SK-N-SH (cell line): ENCODE results near the gene SLC10A6. TPM values are rescaled to one million over a fixed set of nuclear protein-coding genes. Genes with fewer than 3 reads are reported as not detected.

Experiments
- CTCF ChIA-PET: fragments of 300-600, 350-600 bp; formaldehyde crosslinking; extraction: SDS; loops from one replicate; lab custom pipeline; 2021; lab: Yijun Ruan, JAX
- POLR2A ChIA-PET: fragments of 350-600 bp; sonication (Branson Sonifier 250); formaldehyde crosslinking; extraction: SDS; loops from one replicate; lab custom pipeline; 2020; ENCODE audit warnings: antibody characterized with exemption, inconsistent platforms; lab: Yijun Ruan, JAX
- DNase-seq: peaks from one replicate; pipeline ENCODE4 v3.0.0; 2012
- H2AFZ ChIP-seq: fragments of 200-600 bp; sonication (generic); 2 replicates; pipeline ENCODE4 v1.8.1; 2016; ENCODE audit warnings: antibody characterized with exemption, mild to moderate bottlenecking, low read depth
- H3F3A ChIP-seq: fragments of 200-600 bp; sonication (generic); replicated peaks from 2 replicates; pipeline ENCODE3; 2016; ENCODE audit warnings: antibody characterized with exemption, mild to moderate bottlenecking; ENCODE audit not compliant: insufficient read depth
- H3K27ac ChIP-seq, 2 experiments: fragments of 200-500 bp in 1 of 2; fragments of 200-600 bp in 1 of 2; sonication (Bioruptor generic) in 1 of 2; sonication (generic), shearing (Covaris generic) in 1 of 2; 2 replicates each; pipeline versions ENCODE4 v1.5.1 to v1.6.1; 2014 to 2016; ENCODE audit warnings: low read depth in 2 of 2, inconsistent platforms in 1 of 2, low read length in 1 of 2, mild to moderate bottlenecking in 1 of 2, mixed read lengths in 1 of 2
- H3K27me3 ChIP-seq: fragments of 200-600 bp; sonication (generic), shearing (Covaris generic); 2 replicates; pipeline ENCODE4 v1.6.1; 2016; ENCODE audit warnings: mixed run types; ENCODE audit not compliant: insufficient read depth
- H3K36me3 ChIP-seq, 2 experiments: fragments of 200-500 bp in 1 of 2; fragments of 200-600 bp in 1 of 2; sonication (Bioruptor generic) in 1 of 2; sonication (generic) in 1 of 2; replicated peaks in 1 of 2; 2 replicates each; pipeline versions ENCODE3 to v1.5.1; 2014 to 2016; ENCODE audit warnings: low read length in 1 of 2, mild to moderate bottlenecking in 1 of 2; ENCODE audit not compliant: insufficient read depth in 2 of 2, control insufficient read depth in 1 of 2
- H3K4me1 ChIP-seq, 2 experiments: fragments of 200-500 bp in 1 of 2; fragments of 200-600 bp in 1 of 2; sonication (Bioruptor generic) in 1 of 2; sonication (generic), shearing (Covaris generic) in 1 of 2; 2 replicates each; pipeline versions ENCODE4 v1.5.1 to v1.6.1; 2014 to 2016; ENCODE audit warnings: low read depth in 1 of 2, low read length in 1 of 2, mixed run types in 1 of 2; ENCODE audit not compliant: insufficient read depth in 2 of 2, control insufficient read depth in 1 of 2
- H3K4me2 ChIP-seq: fragments of 200-600 bp; sonication (generic), shearing (Covaris generic); 2 replicates; pipeline ENCODE4 v1.6.1; 2017; ENCODE audit warnings: mixed run types
- H3K4me3 ChIP-seq, 2 experiments: fragments of 200-500 bp in 1 of 2; fragments of 200-600 bp in 1 of 2; sonication (Bioruptor generic) in 1 of 2; sonication (generic), shearing (Covaris generic) in 1 of 2; 2 replicates each; pipeline versions ENCODE4 v1.5.1 to v1.8.1; 2014 to 2016; ENCODE audit warnings: low read depth in 2 of 2, inconsistent platforms in 1 of 2, low read length in 1 of 2, mild to moderate bottlenecking in 1 of 2, mixed read lengths in 1 of 2, moderate library complexity in 1 of 2
- H3K79me2 ChIP-seq: fragments of 200-600 bp; sonication (generic); 2 replicates; pipeline ENCODE4 v1.8.1; 2017; ENCODE audit warnings: mild to moderate bottlenecking; ENCODE audit not compliant: insufficient read depth
- H3K9ac ChIP-seq: fragments of 200-600 bp; sonication (generic); 2 replicates; pipeline ENCODE4 v1.6.1; 2017; ENCODE audit warnings: mixed run types
- H3K9me2 ChIP-seq: fragments of 200-600 bp; sonication (generic); 2 replicates; pipeline ENCODE4 v1.6.1; 2017; ENCODE audit warnings: mixed run types
- H3K9me3 ChIP-seq: fragments of 200-600 bp; sonication (generic); 2 replicates; pipeline ENCODE4 v1.6.1; 2017; ENCODE audit warnings: mixed run types, mild to moderate bottlenecking, moderate library complexity
- H4K20me1 ChIP-seq: fragments of 200-600 bp; sonication (generic); 2 replicates; pipeline ENCODE4 v1.6.1; 2017; ENCODE audit warnings: mild to moderate bottlenecking, mixed run types; ENCODE audit not compliant: insufficient read depth
- CHD2 ChIP-seq: fragments of 150-350 bp; IDR thresholded peaks from 2 replicates; pipeline ENCODE4 v1.6.1; 2018; ENCODE audit warnings: low read length; ENCODE audit not compliant: partially characterized antibody
- CTCF ChIP-seq: fragments of 200-600 bp; sonication (generic); IDR thresholded peaks from 2 replicates; pipeline ENCODE4 v1.6.1; 2017; ENCODE audit warnings: antibody characterized with exemption, mild to moderate bottlenecking, moderate library complexity
- ELF1 ChIP-seq: IDR thresholded peaks from 2 replicates; pipeline ENCODE4 v1.4.0; 2012
- EZH2phosphoT487 ChIP-seq: fragments of 200-600 bp; sonication (generic); IDR thresholded peaks from 2 replicates; pipeline ENCODE4 v1.6.1; 2017; ENCODE audit warnings: low read depth, mixed run types, mild to moderate bottlenecking, antibody characterized with exemption, moderate library complexity, borderline replicate concordance
- FOSL2 ChIP-seq: IDR thresholded peaks from 2 replicates; pipeline ENCODE4 v1.4.0; 2012; ENCODE audit warnings: low read depth, mild to moderate bottlenecking, moderate library complexity, borderline replicate concordance
- FOXJ3 ChIP-seq: sonication (generic); formaldehyde crosslinking; IDR thresholded peaks from 2 replicates; pipeline ENCODE4 v1.5.1; 2020; ENCODE audit warnings: mild to moderate bottlenecking, missing genetic modification reagents
- FOXM1 ChIP-seq: IDR thresholded peaks from 2 replicates; pipeline ENCODE4 v1.4.0; 2012; ENCODE audit warnings: low read depth, mild to moderate bottlenecking
- IRF3 ChIP-seq: fragments of 150-350 bp; IDR thresholded peaks from 2 replicates; pipeline ENCODE4 v1.6.1; 2016; ENCODE audit warnings: mild to moderate bottlenecking, low read depth, low read length
- NFIC ChIP-seq: IDR thresholded peaks from 2 replicates; pipeline ENCODE4 v1.4.0; 2012; ENCODE audit warnings: borderline replicate concordance
- NRF1 ChIP-seq: IDR thresholded peaks from 2 replicates; pipeline ENCODE4 v1.6.1; 2012; ENCODE audit warnings: low read depth, mild to moderate bottlenecking, low read length
- PBX3 ChIP-seq: IDR thresholded peaks from 2 replicates; pipeline ENCODE4; 2012
- POLR2AphosphoS5 ChIP-seq: IDR thresholded peaks from 2 replicates; pipeline ENCODE4 v1.6.1; 2012; ENCODE audit warnings: low read depth, low read length
- RCOR1 ChIP-seq: fragments of 150-350 bp; IDR thresholded peaks from 2 replicates; pipeline ENCODE4 v1.6.1; 2017; ENCODE audit warnings: antibody characterized with exemption, low read length
- REST ChIP-seq: IDR thresholded peaks from 2 replicates; pipeline ENCODE4 v1.6.1; 2012; ENCODE audit warnings: mild to moderate bottlenecking, low read depth, low read length, moderate library complexity
- RFX5 ChIP-seq: IDR thresholded peaks from 2 replicates; pipeline ENCODE4 v1.6.1; 2012; ENCODE audit warnings: mild to moderate bottlenecking, improper control_type of control experiment, low read length
- TAF1 ChIP-seq: IDR thresholded peaks from 2 replicates; pipeline ENCODE4 v1.6.1; 2012; ENCODE audit warnings: low read depth, mild to moderate bottlenecking, low read length, moderate library complexity, borderline replicate concordance
- TCF12 ChIP-seq: IDR thresholded peaks from 2 replicates; pipeline ENCODE4 v1.4.0; 2012
- TEAD4 ChIP-seq: IDR thresholded peaks from 2 replicates; pipeline ENCODE4 v1.4.0; 2012; ENCODE audit warnings: mild to moderate bottlenecking, borderline replicate concordance; ENCODE audit not compliant: insufficient read depth
- USF1 ChIP-seq: IDR thresholded peaks from 2 replicates; pipeline ENCODE4 v1.4.0; 2012; ENCODE audit warnings: low read depth, borderline replicate concordance
- WGBS: methylation state at CpG from one replicate; pipeline ENCODE4 v1.1.6; 2017; ENCODE audit warnings: low lambda C conversion rate; 5-methylcytosine and 5-hydroxymethylcytosine counted together
- polyA plus RNA-seq, 3 experiments: library from polyadenylated mRNA; depleted of rRNA; stranded (reverse); fragments of >200 nt; gene quantifications; 2 replicates each; pipeline ENCODE4 v1.2.3, GENCODE V29; 2012

Gene SLC10A6
- polyA plus RNA-seq, 1 of the 3 experiments (the other 2 are of a cell fraction), result not detected

- Histone ChIP-seq H3K4me2 (no peak overlapping the region), H2AFZ (no peak overlapping the region), H3K27ac (no peak overlapping the region), H3K27me3 (no peaks in the 10 kb centered on the region), H3K36me3 (no peaks in the 10 kb centered on the region), H3K9me3 (no peaks in the 10 kb centered on the region), H3K4me3 (no peak overlapping the region), H4K20me1 (no peaks in the 10 kb centered on the region), H3K9ac (no peak overlapping the region), H3K4me1 (no peaks in the 10 kb centered on the region), H3K9me2 (no peaks in the 10 kb centered on the region), H3K79me2 (no peaks in the 10 kb centered on the region), H3F3A (no peaks in the 10 kb centered on the region)
- TF ChIP-seq PBX3 (no peak), EZH2phosphoT487 (no peak), ELF1 (no peak), FOXJ3 (CRISPR knock-in tag) (no peak), NFIC (no peak), IRF3 (no peak), USF1 (no peak), TEAD4 (no peak)
- WGBS, result 67% methylated on average over 3 of the region's 3 CpGs
- no peak for DNase-seq
- CTCF ChIA-PET, result no interaction called here
- POLR2A ChIA-PET, result no interaction called here
These were observed 23.7 kb downstream of the SLC10A6 start for GRCh38 chr4:86825511-86825910.

GRCh38 chr4:86822136-86822535, 27.0 kb downstream of the SLC10A6 start:
- H3K4me2 ChIP-seq, result no peak overlapping the region
- CTCF ChIA-PET, result interaction anchor here (1.2 kb wide), 1 partner anchor 324 kb away, joined by 3 read pairs; no protein-coding TSS in a partner anchor
- no peak overlapping the region for H3K9ac ChIP-seq
- H2AFZ ChIP-seq, result no peak overlapping the region
- H3K79me2 ChIP-seq, result no peaks in the 10 kb centered on the region
- DNase-seq, result no peak
- no peak overlapping the region for H3K4me3 ChIP-seq
- WGBS, result 87% methylated on average over 2 of the region's 2 CpGs
- no peak overlapping the region for H3K27ac ChIP-seq
- H4K20me1 ChIP-seq, result no peaks in the 10 kb centered on the region
- no peaks in the 10 kb centered on the region for H3K27me3 ChIP-seq
- H3F3A ChIP-seq, result no peaks in the 10 kb centered on the region
- H3K36me3 ChIP-seq, result no peaks in the 10 kb centered on the region
- H3K9me3 ChIP-seq, result no peaks in the 10 kb centered on the region
- H3K9me2 ChIP-seq, result no peaks in the 10 kb centered on the region
- POLR2A ChIA-PET, result no interaction called here
- no peaks in the 10 kb centered on the region for H3K4me1 ChIP-seq
- TF ChIP-seq FOXM1 (no peak), POLR2AphosphoS5 (no peak), FOSL2 (no peak), FOXJ3 (CRISPR knock-in tag) (no peak), ELF1 (no peak), EZH2phosphoT487 (no peak), RCOR1 (no peak), RFX5 (no peak), NRF1 (no peak), REST (no peak), PBX3 (no peak), CHD2 (no peak), CTCF (no peak), TCF12 (no peak), TAF1 (no peak)
